GM12878 (cell line): ENCODE measurements around the gene TEX13B. TPM values are rescaled to one million over a fixed set of nuclear protein-coding genes. Genes with fewer than 3 reads are reported as not detected.

Experiments
- ATAC-seq: fragments of 200-7000 bp; cut with Tn5 transposase; 3 replicates; pipeline ENCODE4 v1.9.1; 2020; ENCODE audit warnings: mild to moderate bottlenecking, moderate library complexity
- BruUV-seq: library from RNA; stranded (reverse); fragments of 400-500 nt; replicated peaks from 2 replicates; lab custom pipeline; 2021; lab: Mats Ljungman, UMichigan
- CTCF ChIA-PET: fragments of 300-600 bp; sonication (Branson Sonifier 250); formaldehyde crosslinking; extraction: SDS; loops from one replicate; lab custom pipeline; 2021; ENCODE audit warnings: inconsistent platforms; lab: Yijun Ruan, JAX
- POLR2A ChIA-PET: fragments of 350-600 bp; formaldehyde crosslinking; extraction: SDS; loops from one replicate; lab custom pipeline; 2021; ENCODE audit warnings: inconsistent platforms; lab: Charles Lee
- RAD21 ChIA-PET: fragments of 300-600 bp; sonication (Branson Sonifier 250); formaldehyde crosslinking; loops from one replicate; lab custom pipeline; 2023; ENCODE audit warnings: antibody characterized with exemption; ENCODE audit not compliant: unreplicated experiment; lab: Charles Lee
- SMC1A ChIA-PET: fragments of 300-600 bp; sonication (Branson Sonifier 250); formaldehyde crosslinking; loops from one replicate; lab custom pipeline; 2023; ENCODE audit not compliant: unreplicated experiment, uncharacterized antibody; lab: Charles Lee
- DNase-seq: peaks from one replicate; pipeline ENCODE4 v3.0.0-alpha.2; 2011; ENCODE audit warnings: low read depth, low spot score
- FAIRE-seq: peaks from 3 replicates; lab custom pipeline; 2011; peaks lifted over from hg19 to GRCh38; lab: Jason Lieb, UNC
- H2AFZ ChIP-seq: 2 replicates; pipeline ENCODE4 v1.6.0; 2011; ENCODE audit warnings: low read depth, low read length, control low read depth; ENCODE audit not compliant: control insufficient read depth
- H3K27ac ChIP-seq: 2 replicates; pipeline ENCODE4 v1.5.1; 2011; ENCODE audit warnings: control low read depth; ENCODE audit not compliant: control insufficient read depth, insufficient read depth
- H3K27me3 ChIP-seq, 2 experiments: replicated peaks in 1 of 2; 2 replicates each; pipeline versions ENCODE4 v1.6.0 to v1.6.1; 2011; ENCODE audit warnings: low read length in 1 of 2; ENCODE audit not compliant: control insufficient read depth in 2 of 2, insufficient read depth in 2 of 2
- H3K36me3 ChIP-seq, 2 experiments: 2 replicates each; pipeline ENCODE4 v1.5.1; 2011; ENCODE audit warnings: low read length in 1 of 2; ENCODE audit not compliant: control insufficient read depth in 2 of 2, insufficient read depth in 2 of 2
- H3K4me1 ChIP-seq: 2 replicates; pipeline ENCODE4 v1.6.1; 2011; ENCODE audit warnings: mild to moderate bottlenecking, low read length, moderate library complexity, mixed read lengths; ENCODE audit not compliant: control insufficient read depth, insufficient read depth
- H3K4me2 ChIP-seq: 2 replicates; pipeline ENCODE4 v1.6.0; 2011; ENCODE audit warnings: control low read depth; ENCODE audit not compliant: control insufficient read depth, insufficient read depth
- H3K4me3 ChIP-seq: fragments of 200-600 bp; sonication (generic); 2 replicates; pipeline ENCODE4 v1.5.1; 2016
- H3K79me2 ChIP-seq: 2 replicates; pipeline ENCODE4 v1.6.0; 2011; ENCODE audit warnings: low read length; ENCODE audit not compliant: control insufficient read depth, insufficient read depth
- H3K9ac ChIP-seq: 2 replicates; pipeline ENCODE4 v1.8.0; 2011; ENCODE audit warnings: low read length, control low read depth, mixed read lengths; ENCODE audit not compliant: control insufficient read depth, insufficient read depth
- H3K9me3 ChIP-seq: replicated peaks from 3 replicates; pipeline ENCODE4 v1.5.1; 2011; ENCODE audit warnings: mild to moderate bottlenecking, low read length; ENCODE audit not compliant: control insufficient read depth, insufficient read depth
- H4K20me1 ChIP-seq: 2 replicates; pipeline ENCODE4 v1.6.0; 2011; ENCODE audit not compliant: control insufficient read depth, insufficient read depth
- EED ChIP-seq: sonication (generic); IDR thresholded peaks from 2 replicates; pipeline ENCODE4 v1.6.1; 2016; ENCODE audit warnings: antibody characterized with exemption, low read depth
- HCFC1 ChIP-seq: fragments of 150-350 bp; IDR thresholded peaks from 2 replicates; pipeline ENCODE4 v1.6.1; 2014; ENCODE audit warnings: low read length
- RBBP5 ChIP-seq: fragments of 200-600 bp; sonication (generic); conservative IDR thresholded peaks from 2 replicates; pipeline ENCODE4 v1.6.1; 2016
- RELA ChIP-seq: fragments of 450-650 bp; IDR thresholded peaks from 2 replicates; pipeline ENCODE4 v1.8.0; 2014; ENCODE audit warnings: borderline replicate concordance; ENCODE audit not compliant: partially characterized antibody
- SPI1 ChIP-seq: IDR thresholded peaks from 2 replicates; pipeline ENCODE4 v1.6.1; 2011; ENCODE audit warnings: low read depth, mild to moderate bottlenecking, low read length, moderate library complexity, borderline replicate concordance; ENCODE audit not compliant: insufficient read depth
- TCF12 ChIP-seq: IDR thresholded peaks from 2 replicates; pipeline ENCODE4 v1.6.1; 2011; ENCODE audit warnings: low read depth, mild to moderate bottlenecking, low read length
- YY1 ChIP-seq: IDR thresholded peaks from 2 replicates; pipeline ENCODE4 v1.6.1; 2011; ENCODE audit warnings: low read depth, mild to moderate bottlenecking, low read length
- ZNF622 ChIP-seq: fragments of 450-650 bp; IDR thresholded peaks from 2 replicates; pipeline ENCODE4 v1.6.1; 2017; ENCODE audit warnings: mild to moderate bottlenecking, inconsistent platforms
- WGBS: methylation state at CpG from one replicate; pipeline ENCODE4 v1.1.6; 2016; ENCODE audit warnings: low lambda C conversion rate; ENCODE audit not compliant: insufficient replicate concordance, insufficient coverage; ENCODE audit errors: missing lambda C conversion rate; 5-methylcytosine and 5-hydroxymethylcytosine counted together
- in situ Hi-C: fragments of 300-500 bp; cut with MboI; formaldehyde crosslinking; loops from 9 replicates; pipeline ENCODE4 v1.14.3; 2018; ENCODE audit warnings: mixed read lengths
- intact Hi-C: fragments of 100-400 bp; cut with micrococcal nuclease; formaldehyde crosslinking; loops from one replicate; pipeline ENCODE4 v1.14.2; 2022; ENCODE audit not compliant: unreplicated experiment
- polyA plus RNA-seq, 11 experiments: library from polyadenylated mRNA; depleted of rRNA in 4 of 11; unstranded in 6 of 11; stranded (reverse) in 5 of 11; fragments of >200 nt; fragmentation: Nextera tagmentation in 4 of 11; fragmentation: Illumina TruSeq in 1 of 11; extraction: Ambion mirVana in 4 of 11; extraction: Trizol in 1 of 11; gene quantifications; 1 replicate in 1 of 11; 2 replicates in 10 of 11; pipeline versions ENCODE4 v1.2.1 to v1.2.3, GENCODE V29; 2011 to 2016; ENCODE audit warnings: inconsistent platforms in 2 of 11, missing spikeins in 2 of 11, low read depth in 1 of 11
- total RNA-seq, 4 experiments: library from RNA; depleted of rRNA in 3 of 4; stranded (reverse); fragments of >200 nt in 3 of 4; fragmentation: Illumina TruSeq in 1 of 4; extraction: Trizol in 1 of 4; gene quantifications; 2 replicates each; pipeline versions ENCODE4 v1.2.1 to v1.2.3, GENCODE V29; 2013 to 2021
- TF ChIP-seq, protein P1 (sequence below): fragments of 450-650 bp; IDR thresholded peaks from 2 replicates; pipeline ENCODE4 v1.6.1; 2016; ENCODE audit warnings: mild to moderate bottlenecking
- TF ChIP-seq, protein P2 (sequence below): fragments of 450-650 bp; IDR thresholded peaks from 2 replicates; pipeline ENCODE4 v1.6.1; 2017; ENCODE audit warnings: antibody characterized with exemption, mild to moderate bottlenecking, moderate library complexity

TEX13B gene
- total and polyA plus RNA-seq, 10 of the 15 experiments (the other 5 are each of a cell fraction or from before 2014, with no cell fraction given) = not detected

DNA sequence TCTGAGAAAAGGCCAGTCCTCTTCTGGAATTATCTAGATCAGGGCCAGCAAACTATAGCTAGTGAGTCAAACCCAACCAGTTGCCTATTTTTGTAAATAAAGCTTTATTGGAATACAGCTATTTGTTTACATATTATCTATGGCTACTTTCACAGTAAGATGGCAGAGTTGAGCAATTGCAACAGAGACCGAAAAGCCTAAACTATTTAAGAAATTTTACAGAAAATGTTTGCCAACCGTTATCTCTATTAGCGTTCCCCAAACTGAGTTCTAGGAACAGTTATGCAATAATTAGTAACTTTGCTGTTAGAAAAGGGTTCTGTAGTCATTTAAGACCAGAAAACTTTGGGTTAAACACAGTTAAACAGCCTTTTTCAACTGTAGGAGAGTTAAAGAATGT lies 10.5 kb downstream of the TEX13B start:
- 52% methylated on average over 3 of the region's 3 CpGs for WGBS
- Histone ChIP-seq H3K79me2 (no peaks in the 10 kb centered on the region), H4K20me1 (no peaks in the 10 kb centered on the region), H3K9me3 (no peaks in the 10 kb centered on the region), H3K27me3 (no peaks in the 10 kb centered on the region), H3K36me3 (no peaks in the 10 kb centered on the region), H3K27ac (no peak overlapping the region)
- no peak for FAIRE-seq
- RAD21 ChIA-PET = no interaction called here
- CTCF ChIA-PET = no interaction called here
- TF ChIP-seq RELA = no peak
- TF ChIP-seq SPI1 = no peak
- TF ChIP-seq, all 136 proteins: peak for 0
- ATAC-seq (no peak), DNase-seq (no peak)
- POLR2A ChIA-PET = no interaction called here
- in situ Hi-C loops = no loop called here
- intact Hi-C loops = no loop called here
- no peak overlapping the region for H3K4me2 ChIP-seq
- H3K9ac ChIP-seq = no peak overlapping the region
- SMC1A ChIA-PET = no interaction called here
- BruUV-seq = no TSS peak
- no peak overlapping the region for H2AFZ ChIP-seq
- no peak overlapping the region for H3K4me3 ChIP-seq
- H3K4me1 ChIP-seq = no peaks in the 10 kb centered on the region

DNA sequence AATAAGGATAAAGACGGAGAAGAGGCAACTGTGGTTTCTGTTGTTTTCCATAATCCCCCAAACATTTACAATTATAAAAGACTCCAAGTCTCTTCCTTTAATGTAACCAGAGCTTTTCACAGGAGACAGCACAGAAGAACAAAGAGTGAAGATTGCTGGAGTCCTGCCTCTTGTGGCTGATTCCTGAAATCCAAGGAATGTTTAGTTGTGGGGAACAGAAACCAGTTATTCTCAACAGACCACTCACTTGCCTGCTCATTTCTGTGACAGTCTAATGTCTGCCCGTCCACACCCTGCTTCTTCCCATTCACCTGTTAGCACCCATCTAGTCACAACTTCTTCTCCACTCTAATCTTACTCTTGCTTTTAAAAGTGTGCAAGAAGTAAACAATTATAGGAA lies 12.1 kb downstream of the TEX13B start:
- H3K27ac ChIP-seq = no peak overlapping the region
- no peak for TF ChIP-seq ZNF622
- no peak for TF ChIP-seq RBBP5
- no peak for TF ChIP-seq HCFC1
- TF ChIP-seq TCF12 = no peak
- TF ChIP-seq YY1 = no peak
- TF ChIP-seq, protein P1, sequence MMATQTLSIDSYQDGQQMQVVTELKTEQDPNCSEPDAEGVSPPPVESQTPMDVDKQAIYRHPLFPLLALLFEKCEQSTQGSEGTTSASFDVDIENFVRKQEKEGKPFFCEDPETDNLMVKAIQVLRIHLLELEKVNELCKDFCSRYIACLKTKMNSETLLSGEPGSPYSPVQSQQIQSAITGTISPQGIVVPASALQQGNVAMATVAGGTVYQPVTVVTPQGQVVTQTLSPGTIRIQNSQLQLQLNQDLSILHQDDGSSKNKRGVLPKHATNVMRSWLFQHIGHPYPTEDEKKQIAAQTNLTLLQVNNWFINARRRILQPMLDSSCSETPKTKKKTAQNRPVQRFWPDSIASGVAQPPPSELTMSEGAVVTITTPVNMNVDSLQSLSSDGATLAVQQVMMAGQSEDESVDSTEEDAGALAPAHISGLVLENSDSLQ = no peak
- TF ChIP-seq, protein P2, sequence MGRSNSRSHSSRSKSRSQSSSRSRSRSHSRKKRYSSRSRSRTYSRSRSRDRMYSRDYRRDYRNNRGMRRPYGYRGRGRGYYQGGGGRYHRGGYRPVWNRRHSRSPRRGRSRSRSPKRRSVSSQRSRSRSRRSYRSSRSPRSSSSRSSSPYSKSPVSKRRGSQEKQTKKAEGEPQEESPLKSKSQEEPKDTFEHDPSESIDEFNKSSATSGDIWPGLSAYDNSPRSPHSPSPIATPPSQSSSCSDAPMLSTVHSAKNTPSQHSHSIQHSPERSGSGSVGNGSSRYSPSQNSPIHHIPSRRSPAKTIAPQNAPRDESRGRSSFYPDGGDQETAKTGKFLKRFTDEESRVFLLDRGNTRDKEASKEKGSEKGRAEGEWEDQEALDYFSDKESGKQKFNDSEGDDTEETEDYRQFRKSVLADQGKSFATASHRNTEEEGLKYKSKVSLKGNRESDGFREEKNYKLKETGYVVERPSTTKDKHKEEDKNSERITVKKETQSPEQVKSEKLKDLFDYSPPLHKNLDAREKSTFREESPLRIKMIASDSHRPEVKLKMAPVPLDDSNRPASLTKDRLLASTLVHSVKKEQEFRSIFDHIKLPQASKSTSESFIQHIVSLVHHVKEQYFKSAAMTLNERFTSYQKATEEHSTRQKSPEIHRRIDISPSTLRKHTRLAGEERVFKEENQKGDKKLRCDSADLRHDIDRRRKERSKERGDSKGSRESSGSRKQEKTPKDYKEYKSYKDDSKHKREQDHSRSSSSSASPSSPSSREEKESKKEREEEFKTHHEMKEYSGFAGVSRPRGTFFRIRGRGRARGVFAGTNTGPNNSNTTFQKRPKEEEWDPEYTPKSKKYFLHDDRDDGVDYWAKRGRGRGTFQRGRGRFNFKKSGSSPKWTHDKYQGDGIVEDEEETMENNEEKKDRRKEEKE = no peak
- TF ChIP-seq EED = no peak
- TF ChIP-seq, all 136 proteins: peak for 0
- ATAC-seq (no peak), FAIRE-seq (no peak), DNase-seq (no peak)
- H3K4me3 ChIP-seq = no peak overlapping the region
- intact Hi-C loops (no loop called here), in situ Hi-C loops (no loop called here)
- no peaks in the 10 kb centered on the region for H3K9me3 ChIP-seq
- H3K9ac ChIP-seq = no peak overlapping the region
- no peaks in the 10 kb centered on the region for H3K27me3 ChIP-seq
- no peak overlapping the region for H2AFZ ChIP-seq
- no peaks in the 10 kb centered on the region for H4K20me1 ChIP-seq
- no peaks in the 10 kb centered on the region for H3K4me1 ChIP-seq
- RAD21 ChIA-PET = no interaction called here
- BruUV-seq = no TSS peak
- CTCF ChIA-PET = no interaction called here
- POLR2A ChIA-PET = no interaction called here
- H3K4me2 ChIP-seq = no peak overlapping the region
- no peaks in the 10 kb centered on the region for H3K36me3 ChIP-seq
- 10% methylated on average over 2 of the region's 2 CpGs for WGBS
- SMC1A ChIA-PET = no interaction called here
- H3K79me2 ChIP-seq = no peaks in the 10 kb centered on the region
